CD4-positive, alpha-beta T cell treated with Interleukin-17A for 1 hour (primary cell): ENCODE measurements around the gene AANAT.

ENCODE experiments used
- DNase-seq: peaks from one replicate; pipeline ENCODE4 v3.0.0-alpha.2; 2020

The AANAT gene

GRCh38 chr17:76467366-76467765, at the start of gene AANAT:
AANAT (plus strand) TSS chr17:76467603; CDS start chr17:76468747, 1,144 bp downstream.
- DNase-seq, result no peak

- no peak for DNase-seq
Measured at GRCh38 chr17:76419576-76420260, 47.7 kb upstream of the AANAT start.

GRCh38 chr17:76420356-76421043, 46.9 kb upstream of the AANAT start:
- DNase-seq, result no peak

GRCh38 chr17:76421044-76421407, 46.4 kb upstream of the AANAT start:
- DNase-seq, result no peak

- DNase-seq, result no peak
Measured at GRCh38 chr17:76422406-76422805, 45.0 kb upstream of the AANAT start.

- no peak for DNase-seq
Measured at GRCh38 chr17:76422860-76423259, 44.5 kb upstream of the AANAT start.

GRCh38 chr17:76426853-76427252, 40.5 kb upstream of the AANAT start:
- no peak for DNase-seq

- DNase-seq, result no peak
Measured at GRCh38 chr17:76427501-76428231, 39.7 kb upstream of the AANAT start.

- DNase-seq, result no peak
Measured at GRCh38 chr17:76428511-76428910, 38.9 kb upstream of the AANAT start.

GRCh38 chr17:76431509-76431908, 35.9 kb upstream of the AANAT start:
- no peak for DNase-seq

- no peak for DNase-seq
Measured at GRCh38 chr17:76432004-76432403, 35.4 kb upstream of the AANAT start.

GRCh38 chr17:76432712-76433336, 34.6 kb upstream of the AANAT start:
- peak; percentile 8 for DNase-seq

GRCh38 chr17:76433693-76434092, 33.7 kb upstream of the AANAT start:
- no peak for DNase-seq

- DNase-seq, result no peak
Measured at GRCh38 chr17:76434870-76435269, 32.5 kb upstream of the AANAT start.

- no peak for DNase-seq
Measured at GRCh38 chr17:76435751-76436150, 31.7 kb upstream of the AANAT start.

- DNase-seq, result no peak
Measured at GRCh38 chr17:76437467-76438402, 29.7 kb upstream of the AANAT start.

- no peak for DNase-seq
Measured at GRCh38 chr17:76438906-76439305, 28.5 kb upstream of the AANAT start.

GRCh38 chr17:76439314-76439928, 28.0 kb upstream of the AANAT start:
- DNase-seq, result no peak

GRCh38 chr17:76440751-76441362, 26.5 kb upstream of the AANAT start:
- DNase-seq, result no peak

- DNase-seq, result no peak
Measured at GRCh38 chr17:76441686-76442340, 25.6 kb upstream of the AANAT start.
